ENCODE measurements around the gene ARID1B. TPM values are rescaled to one million over a fixed set of nuclear protein-coding genes. Genes with fewer than 3 reads are reported as not detected.

Gene ARID1B
- total RNA-seq, 4 donors from 2014 or later, result 157 to 315 (median 206) TPM

- peaks cover 19 to 24% of the 10 kb centered on the region in 2 donors for H3K36me3 ChIP-seq
- WGBS, 2 donors, result 96% methylated on average over 15 of the region's 15 CpGs
- H3K4me3 ChIP-seq (replicated peaks in 1 of 3), result no peak overlapping the region
- intact Hi-C loops (cut with DNase I), result no loop called here
- no peaks in the 10 kb centered on the region for H3K27me3 ChIP-seq
- DNase-seq, result no peak
- no peak for TF ChIP-seq CTCF (IDR thresholded peaks at IDR 0.05)
- no peak for TF ChIP-seq POLR2A (IDR thresholded peaks at IDR 0.05)
- no peak overlapping the region for H3K27ac ChIP-seq
- H3K9me3 ChIP-seq, result no peaks in the 10 kb centered on the region
- H3K4me1 ChIP-seq, result peaks cover 0 to 7% of the 10 kb centered on the region in 2 donors
Measured at GRCh38 chr6:157207521-157208076, 430.4 kb downstream of the ARID1B start.

GRCh38 chr6:157209865-157210530 is 432.8 kb downstream of the ARID1B start:
- Histone ChIP-seq H3K4me3 (replicated peaks in 1 of 3) (no peak overlapping the region), H3K9me3 (no peaks in the 10 kb centered on the region), H3K4me1 (no peaks in the 10 kb centered on the region), H3K36me3 (peaks cover 18 to 19% of the 10 kb centered on the region in 2 donors), H3K27me3 (no peaks in the 10 kb centered on the region), H3K27ac (no peak overlapping the region)
- WGBS, 2 donors, result 92% methylated on average over 10 of the region's 10 CpGs
- DNase-seq, result no peak
- intact Hi-C loops (cut with DNase I), result no loop called here
- TF ChIP-seq CTCF (IDR thresholded peaks at IDR 0.05) (no peak), POLR2A (IDR thresholded peaks at IDR 0.05) (no peak)

- intact Hi-C loops (cut with DNase I), result no loop called here
- Histone ChIP-seq H3K4me1 (no peaks in the 10 kb centered on the region), H3K27me3 (no peaks in the 10 kb centered on the region), H3K27ac (no peak overlapping the region), H3K36me3 (peaks cover 14 to 19% of the 10 kb centered on the region in 2 donors), H3K4me3 (replicated peaks in 1 of 3) (no peak overlapping the region), H3K9me3 (no peaks in the 10 kb centered on the region)
- TF ChIP-seq CTCF (IDR thresholded peaks at IDR 0.05), result no peak
- TF ChIP-seq POLR2A (IDR thresholded peaks at IDR 0.05), result no peak
- 97 to 98% methylated on average over 3 of the region's 3 CpGs for WGBS, 2 donors
- DNase-seq, result no peak
Measured at GRCh38 chr6:157210954-157211353, 433.8 kb downstream of the ARID1B start.

GRCh38 chr6:157211603-157212455 is 434.7 kb downstream of the ARID1B start:
- DNase-seq, result no peak

More at GRCh38 chr6:157211603-157212455, 434.7 kb downstream of the ARID1B start:
- Histone ChIP-seq H3K4me1 (no peaks in the 10 kb centered on the region), H3K4me3 (replicated peaks in 1 of 3) (no peak overlapping the region), H3K9me3 (no peaks in the 10 kb centered on the region), H3K36me3 (peaks cover 6 to 10% of the 10 kb centered on the region in 2 donors), H3K27me3 (no peaks in the 10 kb centered on the region), H3K27ac (no peak overlapping the region)
- intact Hi-C loops (cut with DNase I), result no loop called here
- 84 to 86% methylated on average over 10 to 11 of the region's 11 CpGs for WGBS, 2 donors
- TF ChIP-seq CTCF (IDR thresholded peaks at IDR 0.05), result no peak
- no peak for TF ChIP-seq POLR2A (IDR thresholded peaks at IDR 0.05)
